Neural progenitor cell (in vitro differentiated cells): Measurements from ENCODE around the gene N4BP3.

Experiments used
- CTCF ChIP-seq: fragments of 200-600 bp; sonication (generic); IDR thresholded peaks from 2 replicates; pipeline ENCODE4 v1.5.1; 2017; ENCODE audit warnings: antibody characterized with exemption, mild to moderate bottlenecking
- EZH2 ChIP-seq: fragments of 200-600 bp; sonication (generic); IDR thresholded peaks from 2 replicates; pipeline ENCODE4 v1.6.1; 2017; ENCODE audit warnings: antibody characterized with exemption, mild to moderate bottlenecking, moderate library complexity
- EZH2phosphoT487 ChIP-seq: fragments of 200-600 bp; sonication (generic); IDR thresholded peaks from 2 replicates; pipeline ENCODE4 v1.6.1; 2017; ENCODE audit warnings: antibody characterized with exemption

- TF ChIP-seq EZH2 (no peak), CTCF (no peak), EZH2phosphoT487 (no peak)
Measured at GRCh38 chr5:178121391-178122276, 8.3 kb downstream of the N4BP3 start.
